ENCODE results near the gene TMEM192.

DNA sequence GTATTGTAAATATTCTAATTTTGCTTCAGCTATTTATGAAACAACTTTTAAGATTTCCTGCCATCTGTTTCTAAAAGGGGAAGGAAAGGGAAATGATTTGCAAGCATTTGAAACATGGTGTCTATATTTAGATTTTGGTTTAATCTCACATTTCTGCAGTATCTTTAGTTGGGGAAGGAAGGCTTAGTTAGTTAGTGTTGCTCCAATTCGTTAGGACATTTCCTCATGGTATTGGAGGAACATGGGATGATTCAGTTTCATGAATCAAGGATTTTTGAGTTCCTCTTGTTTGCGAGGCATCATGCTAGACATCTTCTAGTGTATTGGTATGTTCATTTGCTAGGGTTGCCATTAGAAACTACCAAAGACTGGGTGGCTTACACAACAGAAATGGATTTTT is 20.5 kb upstream of the TMEM192 start:
- TF ChIP-seq, protein P1, sequence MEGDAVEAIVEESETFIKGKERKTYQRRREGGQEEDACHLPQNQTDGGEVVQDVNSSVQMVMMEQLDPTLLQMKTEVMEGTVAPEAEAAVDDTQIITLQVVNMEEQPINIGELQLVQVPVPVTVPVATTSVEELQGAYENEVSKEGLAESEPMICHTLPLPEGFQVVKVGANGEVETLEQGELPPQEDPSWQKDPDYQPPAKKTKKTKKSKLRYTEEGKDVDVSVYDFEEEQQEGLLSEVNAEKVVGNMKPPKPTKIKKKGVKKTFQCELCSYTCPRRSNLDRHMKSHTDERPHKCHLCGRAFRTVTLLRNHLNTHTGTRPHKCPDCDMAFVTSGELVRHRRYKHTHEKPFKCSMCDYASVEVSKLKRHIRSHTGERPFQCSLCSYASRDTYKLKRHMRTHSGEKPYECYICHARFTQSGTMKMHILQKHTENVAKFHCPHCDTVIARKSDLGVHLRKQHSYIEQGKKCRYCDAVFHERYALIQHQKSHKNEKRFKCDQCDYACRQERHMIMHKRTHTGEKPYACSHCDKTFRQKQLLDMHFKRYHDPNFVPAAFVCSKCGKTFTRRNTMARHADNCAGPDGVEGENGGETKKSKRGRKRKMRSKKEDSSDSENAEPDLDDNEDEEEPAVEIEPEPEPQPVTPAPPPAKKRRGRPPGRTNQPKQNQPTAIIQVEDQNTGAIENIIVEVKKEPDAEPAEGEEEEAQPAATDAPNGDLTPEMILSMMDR (conservative IDR thresholded peaks at IDR 0.05; ENCODE audit: low read length): no peak
- no peak for TF ChIP-seq EZH2phosphoT487 (IDR thresholded peaks at IDR 0.05; ENCODE audit: borderline replicate concordance, low read depth, low read length)
